Peyer's patch (tissue), 4 donors: ENCODE measurements around the gene CERS6.

Experiments
- POLR2A ChIP-seq, 2 donors: fragments of 450-650 bp; IDR thresholded peaks; one replicate each; pipeline ENCODE4 v1.5.1; 2017; ENCODE audit warnings: antibody characterized with exemption in 2 of 2, mild to moderate bottlenecking in 2 of 2, moderate library complexity in 2 of 2
- TF ChIP-seq, protein P1 (sequence below), 6 experiments: fragments of 450-650 bp in 4 of 6; fragments of 200-600 bp in 2 of 6; sonication (generic) in 1 of 6; IDR thresholded peaks; one replicate each; pipeline ENCODE4 v1.5.1; 2017 to 2019; ENCODE audit warnings: antibody characterized with exemption in 6 of 6, mild to moderate bottlenecking in 3 of 6, moderate library complexity in 1 of 6

DNA sequence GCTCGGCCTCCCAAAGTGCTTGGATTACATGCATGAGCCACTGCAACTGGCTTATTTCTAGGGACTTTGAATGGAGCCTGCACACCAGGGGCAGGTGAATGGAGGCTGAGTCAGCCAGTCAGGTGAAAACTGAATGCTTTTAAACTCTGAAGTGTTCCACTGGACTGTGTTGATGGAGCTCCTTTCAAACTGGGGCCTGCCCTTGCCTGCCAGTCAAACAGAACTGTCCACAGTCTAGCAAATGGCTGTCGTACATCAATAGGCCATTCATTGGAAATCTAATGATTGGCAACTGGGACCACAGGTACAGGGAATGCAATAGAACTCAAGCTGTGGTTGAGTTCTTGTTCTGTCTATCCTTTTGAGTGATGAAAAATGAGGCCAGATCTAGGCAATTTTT, 345.4 kb downstream of the CERS6 start:
- TF ChIP-seq, protein P1, sequence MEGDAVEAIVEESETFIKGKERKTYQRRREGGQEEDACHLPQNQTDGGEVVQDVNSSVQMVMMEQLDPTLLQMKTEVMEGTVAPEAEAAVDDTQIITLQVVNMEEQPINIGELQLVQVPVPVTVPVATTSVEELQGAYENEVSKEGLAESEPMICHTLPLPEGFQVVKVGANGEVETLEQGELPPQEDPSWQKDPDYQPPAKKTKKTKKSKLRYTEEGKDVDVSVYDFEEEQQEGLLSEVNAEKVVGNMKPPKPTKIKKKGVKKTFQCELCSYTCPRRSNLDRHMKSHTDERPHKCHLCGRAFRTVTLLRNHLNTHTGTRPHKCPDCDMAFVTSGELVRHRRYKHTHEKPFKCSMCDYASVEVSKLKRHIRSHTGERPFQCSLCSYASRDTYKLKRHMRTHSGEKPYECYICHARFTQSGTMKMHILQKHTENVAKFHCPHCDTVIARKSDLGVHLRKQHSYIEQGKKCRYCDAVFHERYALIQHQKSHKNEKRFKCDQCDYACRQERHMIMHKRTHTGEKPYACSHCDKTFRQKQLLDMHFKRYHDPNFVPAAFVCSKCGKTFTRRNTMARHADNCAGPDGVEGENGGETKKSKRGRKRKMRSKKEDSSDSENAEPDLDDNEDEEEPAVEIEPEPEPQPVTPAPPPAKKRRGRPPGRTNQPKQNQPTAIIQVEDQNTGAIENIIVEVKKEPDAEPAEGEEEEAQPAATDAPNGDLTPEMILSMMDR (IDR thresholded peaks at IDR 0.05) = no peak
- no peak for TF ChIP-seq POLR2A (IDR thresholded peaks at IDR 0.05)
